Heart left ventricle (tissue), 13 donors: Measurements from ENCODE around the gene REPIN1.

Source experiments
- POLR2A ChIP-seq, 2 donors: fragments of 450-650 bp; IDR thresholded peaks; one replicate each; pipeline ENCODE4 v1.6.1; 2017; ENCODE audit warnings: antibody characterized with exemption in 2 of 2, mild to moderate bottlenecking in 2 of 2, moderate library complexity in 2 of 2
- TF ChIP-seq, protein P1 (sequence below), 12 donors: fragments of 200-600 bp; sonication (generic) in 4 of 12; IDR thresholded peaks; one replicate each; pipeline versions ENCODE4 v1.5.0 to v1.8.0; 2018 to 2022; ENCODE audit warnings: antibody characterized with exemption in 12 of 12, mild to moderate bottlenecking in 5 of 12
- donor health status: ischemic (EF 13 %, LVEDD 7.1; RV severe dilation, severe dysfunction).
- donor health status: DM: no; HTN: yes; CAD: no.
- donor health status: DM: no; HTN: no; CAD: no.
- donor health status: ischemic (EF 25% LVEDD 6.9; RV normal size, moderate dysfunction).
- donor health status: ischemic (EF 25% LVEDD 5.7; RV mildly dilated, moderate dysfunction).
- donor health status: ischemic (EF 35%, LVEDD 5.7; RV mildly dilated, moderate dysfunction).
- donor health status: nonischemic (EF 11% LVEDD 7.7; RV severe dilation, severe dysfunction).
- donor health status: DM: yes; HTN: yes; CAD: no.
- donor health status: PGD.
- donor health status: ischemic (EF 29% LVEDD 5.4; RV normal size, mild dysfunction).
- donor health status: nonischemic (EF 23%, LVEDD 6.1; RV moderate dilation, normal function).

DNA sequence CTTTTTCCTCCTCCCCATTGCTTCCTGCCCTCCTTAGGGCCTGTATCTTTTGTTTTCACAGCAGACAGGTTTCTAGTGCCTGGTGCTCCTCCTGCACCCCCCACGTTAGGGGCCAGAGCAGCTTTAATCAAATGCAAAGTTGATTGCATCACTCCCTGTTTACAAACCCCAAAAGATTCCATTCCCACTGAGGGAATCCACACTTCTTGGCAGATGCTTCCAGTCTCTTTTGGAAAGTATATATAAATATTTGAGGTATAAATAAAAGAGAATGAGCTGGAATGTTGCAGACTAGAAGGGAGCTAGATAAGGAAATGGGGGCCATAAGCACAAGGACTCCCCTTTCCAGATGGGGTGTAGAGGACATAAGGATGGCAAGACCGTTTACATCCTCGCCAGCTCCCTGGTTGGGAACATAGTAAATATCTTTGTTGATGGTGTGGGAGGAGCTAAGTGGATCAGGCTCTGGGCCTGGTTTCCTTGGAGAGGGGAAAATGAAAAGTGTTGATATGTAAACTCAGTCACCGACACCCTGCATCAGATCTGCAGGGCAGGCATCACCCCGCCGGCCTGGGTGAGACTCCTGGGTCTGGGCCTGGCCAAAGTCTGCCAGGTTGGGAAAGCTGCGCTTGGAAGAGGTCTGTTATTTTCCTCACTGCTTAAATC is 33.4 kb upstream of the REPIN1 start:
- TF ChIP-seq, protein P1, sequence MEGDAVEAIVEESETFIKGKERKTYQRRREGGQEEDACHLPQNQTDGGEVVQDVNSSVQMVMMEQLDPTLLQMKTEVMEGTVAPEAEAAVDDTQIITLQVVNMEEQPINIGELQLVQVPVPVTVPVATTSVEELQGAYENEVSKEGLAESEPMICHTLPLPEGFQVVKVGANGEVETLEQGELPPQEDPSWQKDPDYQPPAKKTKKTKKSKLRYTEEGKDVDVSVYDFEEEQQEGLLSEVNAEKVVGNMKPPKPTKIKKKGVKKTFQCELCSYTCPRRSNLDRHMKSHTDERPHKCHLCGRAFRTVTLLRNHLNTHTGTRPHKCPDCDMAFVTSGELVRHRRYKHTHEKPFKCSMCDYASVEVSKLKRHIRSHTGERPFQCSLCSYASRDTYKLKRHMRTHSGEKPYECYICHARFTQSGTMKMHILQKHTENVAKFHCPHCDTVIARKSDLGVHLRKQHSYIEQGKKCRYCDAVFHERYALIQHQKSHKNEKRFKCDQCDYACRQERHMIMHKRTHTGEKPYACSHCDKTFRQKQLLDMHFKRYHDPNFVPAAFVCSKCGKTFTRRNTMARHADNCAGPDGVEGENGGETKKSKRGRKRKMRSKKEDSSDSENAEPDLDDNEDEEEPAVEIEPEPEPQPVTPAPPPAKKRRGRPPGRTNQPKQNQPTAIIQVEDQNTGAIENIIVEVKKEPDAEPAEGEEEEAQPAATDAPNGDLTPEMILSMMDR (IDR thresholded peaks at IDR 0.05): no peak
- TF ChIP-seq POLR2A (IDR thresholded peaks at IDR 0.05): no peak
